ENCODE results near the gene PLEKHB1. TPM values are rescaled to one million over a fixed set of nuclear protein-coding genes. Genes with fewer than 3 reads are reported as not detected.
A peak's percentile ranks its signal among the peaks of the same experiment; 100 is the strongest.

The PLEKHB1 gene
- total RNA-seq, 1 experiment from 2014 or later = 22.9 TPM

GRCh38 chr11:73660497-73661034, 14.2 kb downstream of the PLEKHB1 start:
- CTCF ChIA-PET = interaction anchor here (0.6 to 5.0 kb wide), 12 partner anchors 34 to 353 kb away, joined by 3 to 79 read pairs (median 5); no protein-coding TSS in a partner anchor
- no peak overlapping the region for H3K27ac ChIP-seq (ENCODE audit: low read depth, low read length)
- POLR2A ChIA-PET = interaction anchor here (1.4 to 1.7 kb wide), 2 partner anchors 35 to 309 kb away, joined by 3 to 7 read pairs; no protein-coding TSS in a partner anchor

More at GRCh38 chr11:73660497-73661034, 14.2 kb downstream of the PLEKHB1 start:
- Histone ChIP-seq H3K4me3 (replicated peaks in 1 of 2; ENCODE audit: low read depth in 1 of 2, low read length in 2 of 2) (no peak overlapping the region), H3K79me2 (ENCODE audit: insufficient read depth, low read length) (no peaks in the 10 kb centered on the region), H2AFZ (ENCODE audit: low read depth, low read length, poor library complexity, severe bottlenecking) (no peak overlapping the region), H3K27me3 (ENCODE audit: insufficient read depth, low read length) (no peaks in the 10 kb centered on the region), H3K9ac (ENCODE audit: low read length) (no peak overlapping the region), H3K36me3 (ENCODE audit: control insufficient read depth in 1 of 2, insufficient read depth in 2 of 2, low read length in 2 of 2) (no peaks in the 10 kb centered on the region; a peak in 1 of 4 replicates), H3K4me2 (ENCODE audit: low read length) (peak overlapping the region; percentile 58), H3K9me3 (ENCODE audit: control insufficient read depth in 1 of 2, insufficient read depth in 1 of 2, low read depth in 1 of 2, low read length in 2 of 2) (no peaks in the 10 kb centered on the region), H3K4me1 (ENCODE audit: control insufficient read depth in 1 of 2, insufficient read depth in 2 of 2, low read length in 2 of 2) (peaks cover 5 to 20% of the 10 kb centered on the region in 2 experiments), H4K20me1 (ENCODE audit: insufficient read depth) (no peaks in the 10 kb centered on the region), H3K9me2 (ENCODE audit: insufficient read depth) (no peaks in the 10 kb centered on the region)
- no TSS peak for BruUV-seq (replicated peaks)
- intact Hi-C loops (cut with micrococcal nuclease) = loop anchor here (1.0 to 2.0 kb wide), 5 partner anchors 35 to 354 kb away; no protein-coding TSS in a partner anchor
- TF ChIP-seq POLR2AphosphoS5 (IDR thresholded peaks at IDR 0.05; ENCODE audit: low read depth, low read length) (no peak), EGR1 (IDR thresholded peaks at IDR 0.05; ENCODE audit: low read depth) (no peak), ELF1 (IDR thresholded peaks at IDR 0.05; ENCODE audit: borderline replicate concordance, low read depth) (no peak), ZFX (IDR thresholded peaks at IDR 0.05) (no peak), YY1 (IDR thresholded peaks at IDR 0.05; ENCODE audit: extremely low read depth, insufficient replicate concordance, low read depth, low read length) (no peak), MAX (IDR thresholded peaks at IDR 0.05) (no peak), FOSL1 (IDR thresholded peaks at IDR 0.05; ENCODE audit: low read depth) (no peak), EZH2phosphoT487 (IDR thresholded peaks at IDR 0.05; ENCODE audit: borderline replicate concordance) (no peak), SRF (IDR thresholded peaks at IDR 0.05; ENCODE audit: low read depth) (no peak), CBX3 (IDR thresholded peaks at IDR 0.05; ENCODE audit: low read depth) (no peak), CEBPB (IDR thresholded peaks at IDR 0.05; ENCODE audit: low read depth) (no peak), SP1 (IDR thresholded peaks at IDR 0.05; ENCODE audit: low read depth) (no peak), ZBTB33 (IDR thresholded peaks at IDR 0.05; ENCODE audit: extremely low read depth, insufficient replicate concordance, low read length) (no peak), TCF7L2 (IDR thresholded peaks at IDR 0.05; ENCODE audit: borderline replicate concordance, extremely low read depth, insufficient read depth, insufficient read length) (no peak), SIN3A (IDR thresholded peaks at IDR 0.05; ENCODE audit: low read depth) (no peak), REST (IDR thresholded peaks at IDR 0.05; ENCODE audit: low read depth) (no peak), CTCF (IDR thresholded peaks at IDR 0.05 in 2 of 3, conservative IDR thresholded peaks at IDR 0.05 in 1 of 3; ENCODE audit: borderline replicate concordance in 1 of 3, insufficient read depth in 1 of 3, low read depth in 2 of 3, low read length in 2 of 3) (no peak)
- DNase-seq (ENCODE audit: low read depth, low spot score) (no peak), ATAC-seq (peak; percentile 28)
- RAD21 ChIA-PET (ENCODE audit: low non-redundant PET in 1 of 2, low total read pairs in 2 of 2, uncharacterized antibody in 2 of 2, unreplicated experiment in 2 of 2) = interaction anchor here (0.9 to 2.9 kb wide), 6 partner anchors 30 to 258 kb away, joined by 3 to 21 read pairs (median 6); no protein-coding TSS in a partner anchor

Measured in HCT116 (cell line).